MM.1S (cell line): Measurements from ENCODE around the gene AGAP3.

Experiments used
- EZH2phosphoT487 ChIP-seq: fragments of 300-600 bp; sonication (generic); IDR thresholded peaks from 2 replicates; pipeline ENCODE4 v1.6.1; 2018; ENCODE audit warnings: antibody characterized with exemption, low read length
- TF ChIP-seq, protein P1 (sequence below): fragments of 300-600 bp; sonication (generic); IDR thresholded peaks from 2 replicates; pipeline ENCODE4 v1.5.1; 2016; ENCODE audit warnings: antibody characterized with exemption, low read length, mixed read lengths

- TF ChIP-seq, protein P1, sequence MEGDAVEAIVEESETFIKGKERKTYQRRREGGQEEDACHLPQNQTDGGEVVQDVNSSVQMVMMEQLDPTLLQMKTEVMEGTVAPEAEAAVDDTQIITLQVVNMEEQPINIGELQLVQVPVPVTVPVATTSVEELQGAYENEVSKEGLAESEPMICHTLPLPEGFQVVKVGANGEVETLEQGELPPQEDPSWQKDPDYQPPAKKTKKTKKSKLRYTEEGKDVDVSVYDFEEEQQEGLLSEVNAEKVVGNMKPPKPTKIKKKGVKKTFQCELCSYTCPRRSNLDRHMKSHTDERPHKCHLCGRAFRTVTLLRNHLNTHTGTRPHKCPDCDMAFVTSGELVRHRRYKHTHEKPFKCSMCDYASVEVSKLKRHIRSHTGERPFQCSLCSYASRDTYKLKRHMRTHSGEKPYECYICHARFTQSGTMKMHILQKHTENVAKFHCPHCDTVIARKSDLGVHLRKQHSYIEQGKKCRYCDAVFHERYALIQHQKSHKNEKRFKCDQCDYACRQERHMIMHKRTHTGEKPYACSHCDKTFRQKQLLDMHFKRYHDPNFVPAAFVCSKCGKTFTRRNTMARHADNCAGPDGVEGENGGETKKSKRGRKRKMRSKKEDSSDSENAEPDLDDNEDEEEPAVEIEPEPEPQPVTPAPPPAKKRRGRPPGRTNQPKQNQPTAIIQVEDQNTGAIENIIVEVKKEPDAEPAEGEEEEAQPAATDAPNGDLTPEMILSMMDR, result no peak
- TF ChIP-seq EZH2phosphoT487, result no peak
Measured at GRCh38 chr7:151064454-151064853, 21.8 kb upstream of the AGAP3 start.
